K562 treated with DMSO at 1 percent for 12 hours (cell line): ENCODE results near the gene AFP. TPM values are rescaled to one million over a fixed set of nuclear protein-coding genes. Genes with fewer than 3 reads are reported as not detected.

Experiments used
- total RNA-seq: library from RNA; unstranded; fragments of 300-600 nt; gene quantifications from 2 replicates; pipeline ENCODE4 v1.2.3, GENCODE V29; 2022; ENCODE audit not compliant: insufficient read depth

The AFP gene
- total RNA-seq = 2.4 and 2.5 TPM in 2 replicates

GRCh38 chr4:73435984-73436383 lies at the start of gene AFP:
Gene AFP (plus strand): TSS chr4:73436221. CDS start chr4:73436263, 42 bp downstream.

GRCh38 chr4:73404042-73404441 lies 32.0 kb upstream of the AFP start, which contains the start of gene ALB:
Gene ALB (plus strand): TSS chr4:73404287. CDS start chr4:73404328, 41 bp downstream.

GRCh38 chr4:73481358-73481757 lies 45.3 kb downstream of the AFP start, which contains the start of gene AFM:
Gene AFM (plus strand): TSS chr4:73481745. CDS start chr4:73481776, 31 bp downstream.

Other genes starting within 250 kb of the AFP start
- gene ANKRD17, start 177.4 kb upstream of the AFP start, total RNA-seq = 17.6 and 32.3 TPM in 2 replicates
- gene ALB, start 31.9 kb upstream of the AFP start, total RNA-seq = not detected in 2 replicates
- gene AFM, start 45.5 kb downstream of the AFP start, total RNA-seq = not detected in 2 replicates
- gene RASSF6, start 184.2 kb downstream of the AFP start, total RNA-seq = 0.77 TPM in 1 of 2 replicates, not detected in the other